ENCODE results near the gene NFKBIB.
A peak's percentile ranks its signal among the peaks of the same experiment; 100 is the strongest.

Gene NFKBIB

GRCh38 chr19:38924388-38924787 is 24.6 kb downstream of the NFKBIB start:
- DNase-seq (ENCODE audit: low read depth, low spot score) = no peak
- Histone ChIP-seq H3K27ac (no peak overlapping the region), H3K4me3 (no peak overlapping the region), H3K36me3 (ENCODE audit: insufficient read depth, low read length) (peaks cover 31% of the 10 kb centered on the region), H3K9ac (ENCODE audit: insufficient read length) (no peak overlapping the region), H3K9me3 (ENCODE audit: low read depth, low read length) (no peaks in the 10 kb centered on the region)
- TF ChIP-seq EZH2 (IDR thresholded peaks at IDR 0.05) = no peak
- no peak for TF ChIP-seq POLR2AphosphoS5 (IDR thresholded peaks at IDR 0.05; ENCODE audit: borderline replicate concordance, low read depth, low read length)
- TF ChIP-seq FOXP2 (optimal IDR thresholded peaks at IDR 0.05; ENCODE audit: control extremely low read depth, extremely low read length, insufficient read depth) = no peak

- no peak for DNase-seq (ENCODE audit: low read depth, low spot score)
- Histone ChIP-seq H3K36me3 (ENCODE audit: insufficient read depth, low read length) (peaks cover 33% of the 10 kb centered on the region), H3K9ac (ENCODE audit: insufficient read length) (no peak overlapping the region), H3K9me3 (ENCODE audit: low read depth, low read length) (no peaks in the 10 kb centered on the region), H3K4me3 (no peak overlapping the region), H3K27ac (no peak overlapping the region)
- no peak for TF ChIP-seq EZH2 (IDR thresholded peaks at IDR 0.05)
- TF ChIP-seq FOXP2 (optimal IDR thresholded peaks at IDR 0.05; ENCODE audit: control extremely low read depth, extremely low read length, insufficient read depth) = no peak
- no peak for TF ChIP-seq POLR2AphosphoS5 (IDR thresholded peaks at IDR 0.05; ENCODE audit: borderline replicate concordance, low read depth, low read length)
Measured at GRCh38 chr19:38928391-38929001, 28.7 kb downstream of the NFKBIB start.

GRCh38 chr19:38929929-38930775 is 30.4 kb downstream of the NFKBIB start, which contains the start of gene SARS2:
SARS2 (minus strand) TSS chr19:38930763; CDS start chr19:38930736, 27 bp downstream.
- TF ChIP-seq FOXP2 (optimal IDR thresholded peaks at IDR 0.05; ENCODE audit: control extremely low read depth, extremely low read length, insufficient read depth) (no peak), EZH2 (IDR thresholded peaks at IDR 0.05) (no peak), POLR2AphosphoS5 (IDR thresholded peaks at IDR 0.05; ENCODE audit: borderline replicate concordance, low read depth, low read length) (no peak; the same call in 1 of the 2 replicates)

GRCh38 chr19:38930776-38931520 is 31.2 kb downstream of the NFKBIB start, which contains the start of gene MRPS12:
MRPS12 (plus strand) TSS chr19:38930944; CDS start chr19:38931295, 351 bp downstream.
- Histone ChIP-seq H3K4me3 (peak within 1 kb of the TSS; percentile 86), H3K27ac (peak within 1 kb of the TSS; percentile 94), H3K9ac (ENCODE audit: insufficient read length) (peak within 1 kb of the TSS; percentile 96), H3K36me3 (ENCODE audit: insufficient read depth, low read length) (peaks cover 26% of the 10 kb centered on the region), H3K9me3 (ENCODE audit: low read depth, low read length) (no peaks in the 10 kb centered on the region)
- TF ChIP-seq POLR2AphosphoS5 (IDR thresholded peaks at IDR 0.05; ENCODE audit: borderline replicate concordance, low read depth, low read length) (peak; percentile 93), FOXP2 (optimal IDR thresholded peaks at IDR 0.05; ENCODE audit: control extremely low read depth, extremely low read length, insufficient read depth) (no peak)
- peak; percentile 98 for DNase-seq (ENCODE audit: low read depth, low spot score)

More at GRCh38 chr19:38929929-38930775, 30.4 kb downstream of the NFKBIB start, which contains the start of gene SARS2:
- H3K4me3 ChIP-seq = peak within 1 kb of the TSS; percentile 86
- DNase-seq (ENCODE audit: low read depth, low spot score) = peak; percentile 81
- H3K36me3 ChIP-seq (ENCODE audit: insufficient read depth, low read length) = peaks cover 33% of the 10 kb centered on the region
- peak within 1 kb of the TSS; percentile 94 for H3K27ac ChIP-seq
- no peaks in the 10 kb centered on the region for H3K9me3 ChIP-seq (ENCODE audit: low read depth, low read length)
- peak within 1 kb of the TSS; percentile 96 for H3K9ac ChIP-seq (ENCODE audit: insufficient read length)

- TF ChIP-seq FOXP2 (optimal IDR thresholded peaks at IDR 0.05; ENCODE audit: control extremely low read depth, extremely low read length, insufficient read depth) = no peak
- no peak for TF ChIP-seq POLR2AphosphoS5 (IDR thresholded peaks at IDR 0.05; ENCODE audit: borderline replicate concordance, low read depth, low read length)
- TF ChIP-seq EZH2 (IDR thresholded peaks at IDR 0.05) = no peak
- H3K9ac ChIP-seq (ENCODE audit: insufficient read length) = peak overlapping the region; percentile 96
- peaks cover 26% of the 10 kb centered on the region for H3K36me3 ChIP-seq (ENCODE audit: insufficient read depth, low read length)
- H3K9me3 ChIP-seq (ENCODE audit: low read depth, low read length) = no peaks in the 10 kb centered on the region
- no peak overlapping the region; the same call in 1 of the 2 replicates for H3K27ac ChIP-seq
- H3K4me3 ChIP-seq = peak overlapping the region; percentile 86
- DNase-seq (ENCODE audit: low read depth, low spot score) = no peak
Measured at GRCh38 chr19:38931521-38931793, 31.7 kb downstream of the NFKBIB start.

- no peak for TF ChIP-seq FOXP2 (optimal IDR thresholded peaks at IDR 0.05; ENCODE audit: control extremely low read depth, extremely low read length, insufficient read depth)
- no peak for TF ChIP-seq POLR2AphosphoS5 (IDR thresholded peaks at IDR 0.05; ENCODE audit: borderline replicate concordance, low read depth, low read length)
- no peak for TF ChIP-seq EZH2 (IDR thresholded peaks at IDR 0.05)
- no peak overlapping the region for H3K4me3 ChIP-seq
- no peak for DNase-seq (ENCODE audit: low read depth, low spot score)
- H3K9me3 ChIP-seq (ENCODE audit: low read depth, low read length) = no peaks in the 10 kb centered on the region
- H3K9ac ChIP-seq (ENCODE audit: insufficient read length) = no peak overlapping the region
- H3K27ac ChIP-seq = no peak overlapping the region
- peaks cover 26% of the 10 kb centered on the region for H3K36me3 ChIP-seq (ENCODE audit: insufficient read depth, low read length)
Measured at GRCh38 chr19:38932425-38933179, 32.8 kb downstream of the NFKBIB start.

- DNase-seq (ENCODE audit: low read depth, low spot score) = no peak
- no peak overlapping the region for H3K4me3 ChIP-seq
- H3K27ac ChIP-seq = no peak overlapping the region
- no peak overlapping the region for H3K9ac ChIP-seq (ENCODE audit: insufficient read length)
- peaks cover 26% of the 10 kb centered on the region for H3K36me3 ChIP-seq (ENCODE audit: insufficient read depth, low read length)
- no peaks in the 10 kb centered on the region for H3K9me3 ChIP-seq (ENCODE audit: low read depth, low read length)
- no peak for TF ChIP-seq POLR2AphosphoS5 (IDR thresholded peaks at IDR 0.05; ENCODE audit: borderline replicate concordance, low read depth, low read length)
- TF ChIP-seq EZH2 (IDR thresholded peaks at IDR 0.05) = no peak
- TF ChIP-seq FOXP2 (optimal IDR thresholded peaks at IDR 0.05; ENCODE audit: control extremely low read depth, extremely low read length, insufficient read depth) = no peak
Measured at GRCh38 chr19:38933544-38933943, 33.8 kb downstream of the NFKBIB start.
